H1 (cell line): Measurements from ENCODE around the gene PLAC1.

ENCODE experiments used
- CTCF ChIP-seq, 3 experiments: IDR thresholded peaks; 1 replicate in 2 of 3; 2 replicates in 1 of 3; pipeline versions ENCODE4 v1.5.1 to v1.6.1; 2011; ENCODE audit warnings: low read length in 3 of 3, mild to moderate bottlenecking in 3 of 3, inconsistent platforms in 2 of 3, low read depth in 1 of 3, moderate library complexity in 1 of 3; ENCODE audit not compliant: insufficient read depth in 1 of 3; ENCODE audit errors: control extremely low read depth in 1 of 3
- EGR1 ChIP-seq: IDR thresholded peaks from 2 replicates; pipeline ENCODE4 v1.6.1; 2011; ENCODE audit warnings: low read depth, low read length, borderline replicate concordance
- EZH2 ChIP-seq: fragments of 200-600 bp; sonication (generic); IDR thresholded peaks from 2 replicates; pipeline ENCODE4 v1.7.1; 2012; ENCODE audit warnings: low read depth, mild to moderate bottlenecking, moderate library complexity, low read length, inconsistent platforms; ENCODE audit not compliant: severe bottlenecking
- JUN ChIP-seq: IDR thresholded peaks from 2 replicates; pipeline ENCODE4 v1.6.1; 2011; ENCODE audit warnings: low read depth, mild to moderate bottlenecking, improper control_type of control experiment, low read length

- no peak for TF ChIP-seq CTCF (IDR thresholded peaks at IDR 0.05; ENCODE audit: control extremely low read depth in 1 of 3, insufficient read depth in 1 of 3, low read depth in 1 of 3, low read length in 3 of 3)
- no peak for TF ChIP-seq EGR1
- no peak for TF ChIP-seq JUN
- no peak for TF ChIP-seq EZH2
Measured at GRCh38 chrX:134562002-134562401, 96.3 kb downstream of the PLAC1 start.
